Neutrophil (primary cell): ENCODE data around the gene ZNF735.

Source experiments
- H3K27ac ChIP-seq: fragments of 200-600 bp; sonication (generic); 2 replicates; pipeline ENCODE4 v1.5.1; 2016; ENCODE audit warnings: mild to moderate bottlenecking, moderate library complexity
- H3K27me3 ChIP-seq: fragments of 200-600 bp; sonication (generic); 2 replicates; pipeline ENCODE4 v1.6.0; 2016; ENCODE audit warnings: mild to moderate bottlenecking
- H3K36me3 ChIP-seq: fragments of 200-600 bp; sonication (generic); 2 replicates; pipeline ENCODE4 v1.5.1; 2017
- H3K4me1 ChIP-seq, 2 experiments: fragments of 200-600 bp in 1 of 2; sonication (generic) in 1 of 2; 1 replicate in 1 of 2; 2 replicates in 1 of 2; pipeline versions ENCODE4 v1.5.1 to v1.6.1; 2013 to 2016; ENCODE audit warnings: low read depth in 1 of 2, low read length in 1 of 2, mild to moderate bottlenecking in 1 of 2, moderate library complexity in 1 of 2; ENCODE audit not compliant: control insufficient read depth in 1 of 2, insufficient read depth in 1 of 2
- H3K4me3 ChIP-seq, 2 experiments: fragments of 200-600 bp in 1 of 2; sonication (generic) in 1 of 2; 1 replicate in 1 of 2; 2 replicates in 1 of 2; pipeline ENCODE4 v1.5.1; 2013 to 2016; ENCODE audit warnings: low read depth in 1 of 2, low read length in 1 of 2, mild to moderate bottlenecking in 1 of 2, moderate library complexity in 1 of 2
- H3K9me3 ChIP-seq: fragments of 200-600 bp; sonication (generic); 2 replicates; pipeline ENCODE4 v1.5.1; 2016
- TF ChIP-seq, protein P1 (sequence below): fragments of 200-600 bp; sonication (generic); IDR thresholded peaks from 2 replicates; pipeline ENCODE4 v1.5.1; 2016; ENCODE audit warnings: antibody characterized with exemption

The ZNF735 gene

DNA sequence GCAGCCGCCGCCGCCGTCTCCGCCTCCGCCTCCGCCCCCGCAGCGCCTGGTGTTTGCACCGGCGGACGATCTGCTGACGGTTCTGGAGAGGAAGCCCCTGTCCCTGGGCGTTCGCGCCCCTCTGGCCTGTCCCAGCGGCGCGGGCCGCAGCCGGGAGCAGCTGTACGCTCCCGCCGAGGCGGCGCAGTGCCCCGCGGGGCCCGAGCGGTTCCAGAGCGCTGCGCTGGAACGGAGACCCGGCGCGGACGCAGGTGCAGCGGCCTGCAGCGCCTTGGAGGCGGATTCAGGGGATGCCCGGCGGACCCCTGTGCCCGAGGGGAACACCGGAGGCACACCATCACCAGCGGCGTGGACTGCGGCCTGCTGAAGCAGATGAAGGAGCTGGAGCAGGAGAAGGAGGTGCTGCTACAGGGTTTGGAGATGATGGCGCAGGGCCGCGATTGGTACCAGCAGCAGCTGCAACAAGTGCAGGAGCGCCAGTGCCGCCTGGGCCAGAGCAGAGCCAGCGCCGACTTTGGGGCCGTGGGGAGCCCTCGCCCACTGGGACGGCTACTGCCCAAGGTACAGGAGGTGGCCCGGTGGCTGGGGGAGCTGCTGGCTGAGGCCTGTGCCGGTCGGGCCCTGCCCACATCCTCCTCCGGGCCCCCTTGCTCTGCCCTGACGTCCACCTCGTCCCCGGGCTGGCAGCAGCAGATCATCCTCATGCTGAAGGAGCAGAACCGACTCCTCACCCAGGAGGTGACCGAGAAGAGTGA lies 24.8 kb upstream of the ZNF735 start:
- Histone ChIP-seq H3K36me3 (no peaks in the 10 kb centered on the region), H3K4me1 (no peaks in the 10 kb centered on the region), H3K4me3 (no peak overlapping the region), H3K9me3 (no peaks in the 10 kb centered on the region), H3K27me3 (peaks cover 18% of the 10 kb centered on the region), H3K27ac (no peak overlapping the region)
- TF ChIP-seq, protein P1, sequence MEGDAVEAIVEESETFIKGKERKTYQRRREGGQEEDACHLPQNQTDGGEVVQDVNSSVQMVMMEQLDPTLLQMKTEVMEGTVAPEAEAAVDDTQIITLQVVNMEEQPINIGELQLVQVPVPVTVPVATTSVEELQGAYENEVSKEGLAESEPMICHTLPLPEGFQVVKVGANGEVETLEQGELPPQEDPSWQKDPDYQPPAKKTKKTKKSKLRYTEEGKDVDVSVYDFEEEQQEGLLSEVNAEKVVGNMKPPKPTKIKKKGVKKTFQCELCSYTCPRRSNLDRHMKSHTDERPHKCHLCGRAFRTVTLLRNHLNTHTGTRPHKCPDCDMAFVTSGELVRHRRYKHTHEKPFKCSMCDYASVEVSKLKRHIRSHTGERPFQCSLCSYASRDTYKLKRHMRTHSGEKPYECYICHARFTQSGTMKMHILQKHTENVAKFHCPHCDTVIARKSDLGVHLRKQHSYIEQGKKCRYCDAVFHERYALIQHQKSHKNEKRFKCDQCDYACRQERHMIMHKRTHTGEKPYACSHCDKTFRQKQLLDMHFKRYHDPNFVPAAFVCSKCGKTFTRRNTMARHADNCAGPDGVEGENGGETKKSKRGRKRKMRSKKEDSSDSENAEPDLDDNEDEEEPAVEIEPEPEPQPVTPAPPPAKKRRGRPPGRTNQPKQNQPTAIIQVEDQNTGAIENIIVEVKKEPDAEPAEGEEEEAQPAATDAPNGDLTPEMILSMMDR: no peak

DNA sequence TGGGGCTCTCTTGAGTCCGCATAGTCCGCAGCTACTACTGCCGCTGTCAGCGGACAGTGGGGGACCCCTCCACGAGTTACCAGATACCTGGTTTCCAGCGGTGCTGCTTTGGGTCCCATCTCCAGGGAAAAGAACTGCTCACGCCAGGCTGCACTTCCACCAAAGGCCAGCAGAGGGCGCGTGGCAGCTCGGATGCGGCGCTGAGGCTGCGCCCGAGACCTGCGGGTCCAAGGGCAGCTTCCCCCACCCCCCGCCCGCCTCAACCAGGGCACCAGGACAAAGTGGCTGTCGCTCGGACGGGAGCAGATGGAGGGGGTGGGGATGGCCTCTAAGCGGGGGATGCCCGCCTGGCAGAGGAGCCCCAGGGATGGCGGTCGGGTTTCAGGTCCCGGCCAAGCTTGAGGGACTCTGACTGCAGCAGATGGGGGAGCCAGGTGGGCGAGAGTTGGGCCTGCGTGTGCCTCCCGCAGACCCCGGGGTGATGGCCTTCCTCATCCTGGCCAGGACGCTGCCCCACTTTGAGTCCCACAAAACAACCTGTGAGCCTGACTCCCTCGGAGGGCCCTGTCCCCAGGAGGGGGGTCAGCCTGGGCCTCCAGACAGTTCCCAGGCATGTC lies 23.8 kb upstream of the ZNF735 start:
- TF ChIP-seq, protein P1: peak; percentile 69
- H3K4me1 ChIP-seq: no peaks in the 10 kb centered on the region
- H3K36me3 ChIP-seq: no peaks in the 10 kb centered on the region
- H3K27ac ChIP-seq: no peak overlapping the region
- no peak overlapping the region for H3K4me3 ChIP-seq
- peaks cover 18% of the 10 kb centered on the region for H3K27me3 ChIP-seq
- no peaks in the 10 kb centered on the region for H3K9me3 ChIP-seq

DNA sequence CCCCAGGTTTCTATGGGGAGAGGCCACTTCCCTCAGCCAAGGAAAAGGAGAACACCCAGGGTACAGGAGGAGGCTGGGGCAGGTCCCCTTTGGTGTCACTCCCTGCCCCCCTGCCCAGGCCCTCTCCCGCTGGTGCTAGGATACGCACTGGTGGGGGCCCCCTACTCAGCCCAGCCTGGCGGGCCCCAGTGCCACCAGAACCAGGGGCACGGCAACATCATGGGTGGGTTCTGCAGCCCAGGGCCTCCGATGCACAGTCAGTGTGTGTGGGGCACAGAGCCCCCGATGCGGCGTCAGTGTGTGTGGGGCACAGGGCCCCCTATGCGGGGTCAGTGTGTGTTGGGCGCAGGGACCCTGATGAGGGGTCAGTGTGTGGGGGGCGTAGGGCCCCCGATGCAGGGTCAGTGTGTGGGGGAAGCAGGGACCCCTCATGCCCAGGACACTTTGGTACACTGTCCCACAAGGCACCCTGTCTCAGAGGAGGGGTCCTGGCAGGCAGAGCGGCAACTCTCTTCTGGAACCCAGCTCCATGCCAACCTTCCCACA lies 23.1 kb upstream of the ZNF735 start:
- Histone ChIP-seq H3K27ac (no peak overlapping the region), H3K4me3 (no peak overlapping the region), H3K36me3 (no peaks in the 10 kb centered on the region), H3K27me3 (peaks cover 18% of the 10 kb centered on the region), H3K4me1 (no peaks in the 10 kb centered on the region), H3K9me3 (no peaks in the 10 kb centered on the region)
- TF ChIP-seq, protein P1: no peak

DNA sequence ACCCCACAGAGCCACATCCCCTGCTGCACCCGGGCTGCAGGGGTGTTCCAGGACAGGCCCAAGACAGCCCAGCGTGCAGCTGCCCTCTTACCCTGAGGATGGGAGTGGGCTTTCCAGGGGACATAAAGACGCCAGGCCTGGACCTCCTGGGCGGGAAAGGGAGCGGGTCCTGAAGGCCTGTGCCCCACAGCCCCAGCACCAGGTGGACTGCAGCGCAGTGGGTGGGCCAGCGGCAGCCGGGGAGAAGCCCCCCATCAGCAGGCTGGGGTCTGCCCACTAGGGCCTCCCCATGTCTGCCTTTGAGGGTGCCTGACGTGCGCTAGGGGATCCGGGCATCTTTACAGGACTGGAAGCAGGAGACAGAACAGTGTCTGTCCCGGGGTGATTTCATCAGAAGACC lies 22.6 kb upstream of the ZNF735 start:
- no peaks in the 10 kb centered on the region for H3K36me3 ChIP-seq
- no peak overlapping the region for H3K4me3 ChIP-seq
- no peak overlapping the region for H3K27ac ChIP-seq
- no peaks in the 10 kb centered on the region for H3K9me3 ChIP-seq
- TF ChIP-seq, protein P1: no peak
- no peaks in the 10 kb centered on the region for H3K4me1 ChIP-seq
- H3K27me3 ChIP-seq: peaks cover 18% of the 10 kb centered on the region

DNA sequence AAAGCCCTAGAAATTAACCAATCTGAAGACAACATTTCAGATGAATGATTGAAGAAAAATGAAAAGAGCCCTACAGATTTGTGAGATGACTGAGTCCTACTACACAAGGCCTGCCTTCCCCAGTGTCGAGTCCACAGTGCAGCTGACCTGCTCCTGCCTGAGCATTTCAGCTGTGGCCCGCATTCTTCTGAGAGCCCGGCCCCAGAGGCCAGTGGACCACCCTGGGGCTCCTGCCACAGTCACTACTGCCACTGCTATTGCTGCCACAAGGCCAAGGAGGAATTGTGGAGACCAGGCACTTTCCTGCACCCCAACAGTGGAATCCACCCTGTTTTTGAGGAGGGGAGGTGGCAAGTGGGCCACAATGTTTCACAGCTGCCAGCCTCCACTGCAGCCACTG lies 19.6 kb upstream of the ZNF735 start:
- no peak overlapping the region for H3K27ac ChIP-seq
- no peak overlapping the region for H3K4me3 ChIP-seq
- H3K27me3 ChIP-seq: peaks cover 6% of the 10 kb centered on the region
- TF ChIP-seq, protein P1: no peak
- no peaks in the 10 kb centered on the region for H3K9me3 ChIP-seq
- no peaks in the 10 kb centered on the region for H3K4me1 ChIP-seq
- H3K36me3 ChIP-seq: no peaks in the 10 kb centered on the region
